ENCODE results near the gene SYCP2.

SYCP2 gene

DNA sequence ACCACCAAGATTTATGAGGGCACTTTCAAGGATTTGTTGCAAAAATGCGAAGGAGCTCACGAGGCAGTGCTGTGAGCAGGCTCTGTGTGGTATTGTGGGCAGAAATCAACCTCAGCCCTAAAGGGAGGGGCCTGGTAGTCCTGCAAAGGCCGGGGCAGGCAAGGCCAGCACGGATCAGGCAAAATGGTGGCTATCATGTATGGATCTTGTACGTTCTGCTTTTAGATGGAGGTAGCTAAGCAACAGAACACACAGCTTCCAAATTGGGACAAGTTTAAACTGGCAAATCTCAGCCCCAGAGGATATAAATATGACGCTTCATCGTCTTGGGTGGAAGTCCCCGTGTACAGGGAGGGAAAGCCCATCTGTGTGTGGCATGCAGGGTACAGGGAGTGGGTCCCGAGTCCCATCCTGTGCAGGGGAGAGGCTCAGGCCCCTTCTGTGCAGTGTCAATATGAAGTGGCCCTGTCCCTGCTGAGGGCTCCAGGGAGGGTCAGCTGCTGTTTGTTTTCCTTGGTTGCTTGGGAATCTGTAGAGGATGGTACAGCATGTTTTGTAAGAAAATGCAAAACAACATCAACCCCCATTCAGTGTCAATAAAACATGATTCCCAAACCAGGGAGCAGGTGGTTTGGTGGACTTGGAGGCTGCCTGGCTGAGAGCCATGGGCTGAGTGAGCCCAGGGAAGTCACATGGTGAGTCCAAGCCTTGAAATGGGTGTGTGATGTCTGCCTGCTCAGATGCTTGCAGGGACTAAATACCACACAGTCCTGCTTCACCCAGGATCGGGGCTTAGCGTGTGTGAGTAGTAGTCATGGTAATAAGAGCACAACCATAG is 113.0 kb downstream of the SYCP2 start:
- peak; percentile 35 to 60 for DNase-seq

DNA sequence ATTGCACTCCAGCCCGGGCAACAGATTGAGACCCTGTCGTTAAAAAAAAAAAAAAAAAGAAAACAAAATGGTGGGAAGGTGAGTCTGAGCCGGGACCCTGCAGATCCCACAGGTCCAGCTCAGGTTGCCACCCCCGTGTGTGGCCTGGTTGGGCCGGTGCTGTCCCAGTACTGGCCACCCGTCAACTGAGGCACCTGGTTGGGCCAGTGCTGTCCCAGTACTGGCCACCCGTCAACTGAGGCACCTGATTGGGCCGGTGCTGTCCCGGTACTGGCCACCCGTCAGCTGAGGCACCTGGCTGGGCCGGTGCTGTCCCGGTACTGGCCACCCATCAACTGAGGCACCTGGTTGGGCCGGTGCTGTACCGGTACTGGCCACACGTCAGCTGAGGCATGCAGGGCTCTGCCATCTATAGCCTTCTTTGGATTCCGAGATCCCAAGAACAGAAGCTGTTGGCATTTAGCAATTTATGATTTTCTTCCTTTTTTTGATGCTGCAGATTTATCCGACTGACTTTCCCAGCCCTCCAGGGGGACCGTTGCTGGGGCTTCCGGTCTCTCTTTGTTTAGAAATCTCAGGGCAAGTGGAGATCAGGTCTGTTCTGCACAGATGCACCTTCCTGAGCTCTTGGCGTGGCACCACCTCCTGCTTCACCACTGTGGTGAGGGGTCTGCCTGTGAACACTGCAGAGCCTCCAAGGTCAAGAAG is 113.8 kb downstream of the SYCP2 start:
- no peak for DNase-seq

DNA sequence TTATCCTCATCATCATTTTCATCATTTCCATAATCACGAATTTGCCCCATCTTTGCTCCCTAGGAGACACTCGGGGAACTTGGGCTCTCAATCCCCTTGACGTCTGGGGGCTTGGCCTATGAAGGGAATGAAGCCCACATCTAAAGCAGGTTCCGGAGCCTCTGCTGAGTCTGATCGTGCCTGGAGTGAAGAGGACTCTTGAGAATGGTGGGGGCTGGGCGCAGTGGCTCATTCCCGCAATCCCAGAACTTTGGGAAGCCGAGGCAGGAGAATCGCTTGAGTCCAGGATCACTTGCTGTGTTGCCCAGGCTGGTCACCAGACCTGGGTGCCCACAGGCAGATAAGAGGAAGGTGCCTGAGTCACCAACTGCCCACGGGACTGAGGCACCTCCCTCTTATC is 114.5 kb downstream of the SYCP2 start:
- DNase-seq = no peak

DNA sequence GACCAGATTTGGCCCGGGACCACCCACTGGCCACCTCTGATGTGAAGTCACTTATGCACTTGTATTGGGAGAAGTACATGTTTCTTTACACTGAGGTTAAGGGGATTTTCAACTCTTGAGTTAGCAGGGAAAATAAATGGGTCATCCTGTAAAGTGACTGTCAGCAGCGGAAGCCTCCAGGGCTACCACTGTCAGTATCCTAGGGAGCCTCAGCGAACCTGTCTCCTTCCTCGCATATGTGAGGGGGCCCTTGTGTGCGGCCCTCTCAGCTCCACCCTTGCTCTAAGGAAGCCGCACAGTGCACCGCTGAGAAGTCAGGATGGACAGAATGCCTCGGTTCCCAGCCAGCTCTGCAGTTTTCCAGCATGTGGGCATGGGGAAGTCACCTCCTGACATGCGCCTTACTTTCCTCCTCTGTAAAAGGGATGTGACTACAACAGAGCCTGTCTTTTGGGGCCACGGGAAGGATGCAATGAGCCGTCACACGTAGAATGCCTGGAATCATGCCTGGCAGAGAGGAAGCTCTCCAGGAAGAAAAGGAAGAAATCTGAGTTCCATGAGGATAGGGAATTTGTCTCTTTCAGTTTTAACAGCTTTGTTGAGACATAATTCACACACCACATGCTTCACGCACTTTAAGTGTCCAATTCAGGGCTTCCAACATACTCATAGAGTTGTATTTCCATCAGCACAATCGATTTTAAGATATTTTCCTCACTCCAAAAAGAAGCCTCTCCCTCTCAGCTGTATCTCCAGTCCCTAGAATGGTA is 115.4 kb downstream of the SYCP2 start:
- no peak for DNase-seq

DNA sequence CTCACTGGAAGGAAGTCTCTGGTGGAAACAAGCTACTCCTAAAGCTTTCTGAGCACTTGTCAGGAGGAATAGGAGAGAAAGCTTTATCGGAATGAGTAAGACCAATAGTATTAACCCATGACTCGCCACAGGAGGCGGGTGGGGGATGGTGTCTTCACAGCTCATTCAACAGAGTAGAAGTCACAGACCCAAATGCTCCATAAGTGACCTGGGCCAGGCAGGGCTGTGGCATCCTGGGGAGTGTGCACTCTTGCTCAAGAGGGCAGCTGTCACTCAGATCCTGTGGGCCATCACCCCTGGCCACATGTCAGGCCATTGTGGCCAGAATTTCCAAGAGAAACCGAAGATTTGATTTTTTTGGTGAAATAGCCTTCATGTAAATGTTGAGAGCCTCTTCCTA is 116.0 kb downstream of the SYCP2 start:
- no peak for DNase-seq

DNA sequence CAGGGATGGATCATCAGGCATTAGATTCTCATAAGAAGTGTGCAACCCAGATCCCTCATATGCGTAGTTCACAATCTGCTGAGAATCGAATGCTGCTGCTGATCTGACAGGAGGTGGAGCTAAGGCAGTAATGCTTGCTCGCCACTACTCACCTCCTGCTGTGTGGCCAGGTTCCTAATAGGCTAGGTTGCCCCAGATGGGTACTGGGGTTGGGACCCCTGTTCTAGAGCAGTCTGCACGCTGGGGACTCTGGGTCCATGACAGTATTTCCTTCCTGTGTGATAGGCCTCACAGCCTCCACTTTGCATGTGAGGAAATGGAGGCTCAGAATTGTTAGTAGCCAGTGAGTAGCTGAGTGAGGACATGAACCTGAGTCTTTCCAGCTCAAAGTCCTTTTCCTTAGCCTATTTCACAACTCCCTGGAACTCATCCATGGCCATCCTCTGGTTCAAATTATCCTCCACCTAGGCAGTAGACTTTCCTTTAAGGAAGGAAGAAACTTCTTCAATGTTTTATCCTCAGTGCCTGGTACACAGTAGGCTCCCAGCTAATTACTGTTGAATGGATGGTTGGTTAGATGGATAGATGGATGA is 117.2 kb downstream of the SYCP2 start:
- DNase-seq = no peak

DNA sequence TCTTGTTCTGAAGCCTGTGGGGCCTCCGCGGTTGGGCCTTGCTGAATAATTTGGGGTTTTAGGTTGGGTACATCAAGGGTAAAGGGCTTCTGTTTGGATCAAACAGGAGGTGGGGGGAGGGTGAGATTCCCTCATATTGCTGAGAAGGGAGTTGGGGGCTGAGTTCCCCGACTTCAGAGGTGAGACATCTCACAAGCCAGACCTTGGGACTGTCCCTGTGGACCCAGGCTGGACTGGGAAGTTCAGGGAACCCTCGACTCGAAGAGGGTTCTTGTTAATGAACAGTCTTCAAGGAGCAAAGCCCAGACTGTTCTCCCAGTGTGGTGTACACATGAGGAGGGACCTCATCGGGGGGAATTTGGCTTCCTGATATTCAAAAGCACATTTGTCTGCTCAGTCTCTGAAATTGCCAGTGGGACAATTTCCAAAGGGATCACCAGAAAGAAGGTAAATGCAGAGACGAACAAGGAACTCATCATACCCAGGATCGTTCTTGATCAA is 118.5 kb downstream of the SYCP2 start:
- DNase-seq = no peak

DNA sequence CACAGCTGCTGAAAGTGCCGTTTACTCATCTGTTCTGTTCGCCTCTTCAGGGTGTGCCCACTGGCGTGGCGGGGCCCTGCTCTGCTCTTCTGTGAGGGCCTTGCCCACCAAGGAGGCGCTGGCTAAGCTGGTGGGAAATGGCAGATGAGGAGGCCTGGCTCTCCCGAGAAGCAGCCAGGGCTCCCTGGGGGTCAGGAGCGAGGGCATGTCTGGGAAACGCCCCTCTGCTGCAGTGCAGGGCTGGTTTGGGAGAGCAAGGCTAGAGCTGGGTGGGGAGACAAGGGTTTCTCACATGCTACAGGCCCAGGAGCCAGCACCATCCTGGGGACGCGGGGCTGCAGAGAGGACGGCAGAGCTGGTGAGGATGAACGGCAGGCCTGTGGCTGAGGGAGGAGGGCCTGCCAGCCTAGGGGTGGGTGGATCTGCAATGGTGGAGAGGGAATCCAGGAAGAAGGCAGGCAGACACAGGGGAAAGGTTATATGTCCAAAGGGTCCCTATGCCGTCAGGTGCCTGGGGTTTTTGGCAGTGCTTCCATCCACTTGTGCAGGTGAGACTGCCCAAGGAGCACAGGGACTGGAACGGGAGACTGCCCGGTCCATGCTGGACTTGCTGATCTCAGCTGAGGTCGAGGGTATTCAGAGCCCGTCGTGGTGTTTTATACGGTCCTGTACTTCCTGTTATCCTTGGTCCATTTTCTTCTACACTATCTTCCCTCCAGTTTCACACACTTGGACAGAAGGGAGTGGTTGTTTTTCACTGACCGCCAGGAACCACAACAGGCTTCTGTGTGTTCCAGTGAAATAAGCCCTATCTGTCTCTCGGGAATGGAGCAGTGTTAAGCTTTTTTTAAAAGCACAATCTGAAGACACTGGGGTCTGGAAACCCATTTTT is 119.2 kb downstream of the SYCP2 start:
- DNase-seq = no peak

Measured in NCI-H187 (cell line).